A673 (cell line): Measurements from ENCODE around the gene DRD2.

Experiments
- EZH2 ChIP-seq: fragments of 200-600 bp; sonication (generic); IDR thresholded peaks from 2 replicates; pipeline ENCODE4 v1.6.1; 2017; ENCODE audit warnings: borderline replicate concordance, low read depth, mild to moderate bottlenecking, mixed read lengths, antibody characterized with exemption, low read length; ENCODE audit not compliant: poor library complexity, severe bottlenecking
- TF ChIP-seq, protein P1 (sequence below): fragments of 300-800, 200-600 bp; sonication (generic); conservative IDR thresholded peaks from 2 replicates; pipeline ENCODE4 v1.5.1; 2017; ENCODE audit warnings: low read depth, mild to moderate bottlenecking, antibody characterized with exemption, low read length, moderate library complexity, mixed read lengths

DNA sequence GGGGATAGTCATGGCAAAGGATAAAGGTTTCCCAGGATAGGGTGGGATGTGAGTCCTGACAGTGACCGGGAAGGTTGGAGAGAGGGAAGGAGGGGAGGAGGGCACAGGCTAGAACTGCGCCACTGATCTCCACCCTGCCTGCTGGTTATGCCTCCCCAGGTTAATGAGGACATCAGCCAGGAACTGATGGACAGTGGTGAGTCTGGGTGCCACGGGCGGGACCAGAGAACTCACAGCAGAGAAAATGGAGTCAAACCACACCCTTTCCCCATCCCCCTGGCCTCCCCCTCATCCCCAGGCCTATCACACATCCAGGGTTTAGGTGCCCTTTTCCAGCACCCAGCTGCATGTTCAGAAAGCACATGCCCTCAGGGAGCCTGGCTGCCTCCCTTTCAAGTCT, 77.4 kb downstream of the DRD2 start:
- TF ChIP-seq, protein P1, sequence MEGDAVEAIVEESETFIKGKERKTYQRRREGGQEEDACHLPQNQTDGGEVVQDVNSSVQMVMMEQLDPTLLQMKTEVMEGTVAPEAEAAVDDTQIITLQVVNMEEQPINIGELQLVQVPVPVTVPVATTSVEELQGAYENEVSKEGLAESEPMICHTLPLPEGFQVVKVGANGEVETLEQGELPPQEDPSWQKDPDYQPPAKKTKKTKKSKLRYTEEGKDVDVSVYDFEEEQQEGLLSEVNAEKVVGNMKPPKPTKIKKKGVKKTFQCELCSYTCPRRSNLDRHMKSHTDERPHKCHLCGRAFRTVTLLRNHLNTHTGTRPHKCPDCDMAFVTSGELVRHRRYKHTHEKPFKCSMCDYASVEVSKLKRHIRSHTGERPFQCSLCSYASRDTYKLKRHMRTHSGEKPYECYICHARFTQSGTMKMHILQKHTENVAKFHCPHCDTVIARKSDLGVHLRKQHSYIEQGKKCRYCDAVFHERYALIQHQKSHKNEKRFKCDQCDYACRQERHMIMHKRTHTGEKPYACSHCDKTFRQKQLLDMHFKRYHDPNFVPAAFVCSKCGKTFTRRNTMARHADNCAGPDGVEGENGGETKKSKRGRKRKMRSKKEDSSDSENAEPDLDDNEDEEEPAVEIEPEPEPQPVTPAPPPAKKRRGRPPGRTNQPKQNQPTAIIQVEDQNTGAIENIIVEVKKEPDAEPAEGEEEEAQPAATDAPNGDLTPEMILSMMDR, result no peak
- no peak for TF ChIP-seq EZH2
